PC-3 (cell line): ENCODE data around the gene KLHL15. TPM values are rescaled to one million over a fixed set of nuclear protein-coding genes. Genes with fewer than 3 reads are reported as not detected.

Experiments
- ATAC-seq: fragments of 200-7000 bp; cut with Tn5 transposase; 2 replicates; pipeline ENCODE4 v1.9.1; 2020; ENCODE audit warnings: mild to moderate bottlenecking, moderate library complexity
- BruUV-seq: library from RNA; stranded (reverse); fragments of 400-500 nt; replicated peaks from 2 replicates; lab custom pipeline; 2021; lab: Mats Ljungman, UMichigan
- CTCF ChIA-PET: fragments of 300-600 bp; sonication (Branson Sonifier 250); formaldehyde crosslinking; loops from one replicate; lab custom pipeline; 2022; ENCODE audit warnings: antibody characterized with exemption; lab: Charles Lee
- POLR2A ChIA-PET: fragments of 300-600 bp; sonication (Branson Sonifier 250); formaldehyde crosslinking; loops from one replicate; lab custom pipeline; 2022; ENCODE audit warnings: antibody characterized with exemption; ENCODE audit not compliant: unreplicated experiment; lab: Charles Lee
- DNase-seq: peaks from one replicate; pipeline ENCODE4 v3.0.0-alpha.2; 2015
- H2AFZ ChIP-seq: fragments of 300-600 bp; sonication (generic); 2 replicates; pipeline ENCODE4 v1.6.0; 2016; ENCODE audit warnings: antibody characterized with exemption, low read length
- H3F3A ChIP-seq: fragments of 300-600 bp; sonication (generic); one replicate; pipeline ENCODE4 v1.6.0; 2017; ENCODE audit warnings: antibody characterized with exemption, low read length, control low read depth, mild to moderate bottlenecking; ENCODE audit not compliant: unreplicated experiment
- H3K27ac ChIP-seq: fragments of 300-600 bp; sonication (generic); 2 replicates; pipeline ENCODE4 v1.5.1; 2016; ENCODE audit warnings: mild to moderate bottlenecking, low read length
- H3K27me3 ChIP-seq: fragments of 300-600 bp; sonication (generic); 2 replicates; pipeline ENCODE4 v1.6.1; 2016; ENCODE audit warnings: low read length, mixed read lengths
- H3K36me3 ChIP-seq: fragments of 300-600 bp; sonication (generic); 2 replicates; pipeline ENCODE4 v1.6.1; 2016; ENCODE audit warnings: low read depth, mixed run types, low read length, mixed read lengths
- H3K4me1 ChIP-seq: fragments of 300-600 bp; sonication (generic); 2 replicates; pipeline ENCODE4 v1.5.1; 2016; ENCODE audit warnings: low read length; ENCODE audit not compliant: insufficient read depth
- H3K4me2 ChIP-seq: fragments of 300-600 bp; sonication (generic); 2 replicates; pipeline ENCODE4 v1.6.0; 2016; ENCODE audit warnings: low read length
- H3K4me3 ChIP-seq: fragments of 300-600 bp; sonication (generic); 2 replicates; pipeline ENCODE4 v1.5.1; 2016; ENCODE audit warnings: mild to moderate bottlenecking, low read length, mixed read lengths
- H3K79me2 ChIP-seq: fragments of 300-600 bp; sonication (generic); 2 replicates; pipeline ENCODE4 v1.6.1; 2017; ENCODE audit warnings: low read length, mixed read lengths
- H3K9ac ChIP-seq: fragments of 300-600 bp; sonication (generic); 2 replicates; pipeline ENCODE4 v1.6.0; 2016; ENCODE audit warnings: mild to moderate bottlenecking, low read length
- H3K9me2 ChIP-seq: fragments of 300-600 bp; sonication (generic); replicated peaks from 2 replicates; pipeline ENCODE4 v1.6.1; 2016; ENCODE audit warnings: mixed run types, low read length, mixed read lengths
- H3K9me3 ChIP-seq: fragments of 300-600 bp; sonication (generic); 2 replicates; pipeline ENCODE4 v1.6.1; 2016; ENCODE audit warnings: low read length, mixed read lengths
- H4K20me1 ChIP-seq: fragments of 300-600 bp; sonication (generic); 2 replicates; pipeline ENCODE4 v1.6.1; 2016; ENCODE audit warnings: low read length, mixed read lengths
- CTCF ChIP-seq: fragments of 300-600 bp; sonication (generic); conservative IDR thresholded peaks from 2 replicates; pipeline ENCODE4 v1.5.1; 2017; ENCODE audit warnings: antibody characterized with exemption, low read depth, mild to moderate bottlenecking, low read length
- EZH2 ChIP-seq: fragments of 300-600 bp; sonication (generic); IDR thresholded peaks from one replicate; pipeline ENCODE4 v1.6.1; 2017; ENCODE audit warnings: antibody characterized with exemption, mild to moderate bottlenecking, low read length; ENCODE audit not compliant: unreplicated experiment
- EZH2phosphoT487 ChIP-seq: fragments of 300-600 bp; sonication (generic); IDR thresholded peaks from 2 replicates; pipeline ENCODE4 v1.6.1; 2018; ENCODE audit warnings: mild to moderate bottlenecking, antibody characterized with exemption, low read length, borderline replicate concordance
- intact Hi-C: fragments of 100-400 bp; cut with micrococcal nuclease; formaldehyde crosslinking; loops from 2 replicates; pipeline ENCODE4 v1.9.0; 2023
- total RNA-seq: library from RNA; depleted of rRNA; stranded (reverse); fragments of >200 nt; gene quantifications from 2 replicates; pipeline ENCODE4 v1.2.3, GENCODE V29; 2014

Gene KLHL15
- total RNA-seq, 1 experiment from 2014 or later: 8.5 TPM

GRCh38 chrX:24017674-24018073 lies 9.3 kb downstream of the KLHL15 start:
- Histone ChIP-seq H3K9me2 (no peaks in the 10 kb centered on the region), H3K9ac (no peak overlapping the region), H3K4me2 (no peak overlapping the region), H3K9me3 (no peaks in the 10 kb centered on the region), H3K27me3 (no peaks in the 10 kb centered on the region), H3F3A (no peaks in the 10 kb centered on the region), H3K27ac (no peak overlapping the region), H3K4me1 (no peaks in the 10 kb centered on the region), H3K79me2 (peaks cover 49% of the 10 kb centered on the region), H3K36me3 (no peaks in the 10 kb centered on the region), H3K4me3 (no peak overlapping the region), H4K20me1 (no peaks in the 10 kb centered on the region), H2AFZ (no peak overlapping the region)
- TF ChIP-seq EZH2phosphoT487 (no peak), CTCF (no peak), EZH2 (no peak)
- CTCF ChIA-PET: no interaction called here
- ATAC-seq (no peak), DNase-seq (no peak)
- POLR2A ChIA-PET: no interaction called here
- BruUV-seq: no TSS peak
- intact Hi-C loops: no loop called here

- no peaks in the 10 kb centered on the region for H4K20me1 ChIP-seq
Measured at GRCh38 chrX:24014388-24015018, 12.5 kb downstream of the KLHL15 start.

More at GRCh38 chrX:24014388-24015018, 12.5 kb downstream of the KLHL15 start:
- H3K9ac ChIP-seq: no peak overlapping the region
- H2AFZ ChIP-seq: no peak overlapping the region
- no TSS peak for BruUV-seq
- ATAC-seq: no peak
- no peak for DNase-seq
- H3K9me2 ChIP-seq: no peaks in the 10 kb centered on the region
- ChIA-PET CTCF (no interaction called here), POLR2A (no interaction called here)
- no peaks in the 10 kb centered on the region for H3K9me3 ChIP-seq
- H3K4me1 ChIP-seq: no peaks in the 10 kb centered on the region
- no peak overlapping the region for H3K27ac ChIP-seq
- no peak for TF ChIP-seq EZH2
- no peak for TF ChIP-seq EZH2phosphoT487
- TF ChIP-seq CTCF: no peak
- H3K27me3 ChIP-seq: no peaks in the 10 kb centered on the region
- peaks cover 30% of the 10 kb centered on the region for H3K79me2 ChIP-seq
- no peak overlapping the region for H3K4me3 ChIP-seq
- intact Hi-C loops: no loop called here
- H3K4me2 ChIP-seq: no peak overlapping the region
- no peaks in the 10 kb centered on the region for H3K36me3 ChIP-seq
- no peaks in the 10 kb centered on the region for H3F3A ChIP-seq
